Aorta (tissue), 5 donors: ENCODE results near the gene KCTD17. TPM values are rescaled to one million over a fixed set of nuclear protein-coding genes. Genes with fewer than 3 reads are reported as not detected.

Source experiments
- ATAC-seq: fragments of 200-7000 bp; cut with Tn5 transposase; one replicate; pipeline ENCODE4 v1.9.1; 2022; ENCODE audit warnings: moderate library complexity; ENCODE audit not compliant: low FRiP score
- DNase-seq, 2 donors: peaks; one replicate each; pipeline ENCODE4 v3.0.0-alpha.2; 2020
- H3K27ac ChIP-seq, 2 donors: one replicate each; pipeline ENCODE4 v1.5.1; 2013; ENCODE audit warnings: low read length in 2 of 2, mild to moderate bottlenecking in 2 of 2, moderate library complexity in 2 of 2, control low read depth in 1 of 2, inconsistent platforms in 1 of 2, low read depth in 1 of 2
- H3K27me3 ChIP-seq, 2 donors: one replicate each; pipeline ENCODE4 v1.6.1; 2013; ENCODE audit warnings: control low read depth in 1 of 2, low read length in 1 of 2, mild to moderate bottlenecking in 1 of 2, moderate library complexity in 1 of 2; ENCODE audit not compliant: insufficient read depth in 2 of 2, control insufficient read depth in 1 of 2
- H3K36me3 ChIP-seq, 2 donors: one replicate each; pipeline ENCODE4 v1.6.1; 2013; ENCODE audit warnings: control low read depth in 1 of 2, low read length in 1 of 2, mild to moderate bottlenecking in 1 of 2; ENCODE audit not compliant: insufficient read depth in 2 of 2, control insufficient read depth in 1 of 2
- H3K4me1 ChIP-seq, 2 donors: one replicate each; pipeline ENCODE4 v1.6.1; 2013; ENCODE audit warnings: low read length in 2 of 2, control low read depth in 1 of 2, mild to moderate bottlenecking in 1 of 2, moderate library complexity in 1 of 2; ENCODE audit not compliant: insufficient read depth in 2 of 2, control insufficient read depth in 1 of 2
- H3K4me3 ChIP-seq, 2 donors: one replicate each; pipeline ENCODE4 v1.5.1; 2013; ENCODE audit warnings: low read length in 2 of 2, control low read depth in 1 of 2, mild to moderate bottlenecking in 1 of 2
- H3K9me3 ChIP-seq: one replicate; pipeline ENCODE4 v1.6.1; 2013; ENCODE audit warnings: mild to moderate bottlenecking, low read length; ENCODE audit not compliant: control insufficient read depth
- WGBS, 2 donors: extraction: QIAGEN DNeasy Blood & Tissue Kit; methylation state at CpG; one replicate each; pipeline ENCODE4 v1.1.7; 2013; 5-methylcytosine and 5-hydroxymethylcytosine counted together
- intact Hi-C, 2 donors: fragments of 100-400 bp; cut with DNase I; formaldehyde crosslinking; loops; one replicate each; pipeline versions ENCODE4 v1.14.2 to v1.15.0; 2022
- polyA plus RNA-seq, 2 donors: library from polyadenylated mRNA; stranded (reverse); fragments of 200-250 nt; gene quantifications; one replicate each; pipeline ENCODE4 v1.2.3, GENCODE V29; 2013
- total RNA-seq, 2 donors: library from RNA; stranded (reverse); fragmentation: NEBNext Ultra II Directional; extraction: Animal tissue kit (Norgen Biotek cat#: 25700); gene quantifications; one replicate each; pipeline ENCODE4 v1.2.1, GENCODE V29; 2021
- donor health status: healthy with polysubstance abuse.
- donor health status: Bipolar disorder and iron deficiency.
- donor health status: DM: no; HTN: no; CAD: no.
- donor health status: DM: no; HTN: no; CAD: no.
- donor health status: DM: yes; HTN: yes; CAD: no.

KCTD17 gene
- total and polyA plus RNA-seq, 4 donors, result 15.2 to 27.5 (median 20.7) TPM

DNA sequence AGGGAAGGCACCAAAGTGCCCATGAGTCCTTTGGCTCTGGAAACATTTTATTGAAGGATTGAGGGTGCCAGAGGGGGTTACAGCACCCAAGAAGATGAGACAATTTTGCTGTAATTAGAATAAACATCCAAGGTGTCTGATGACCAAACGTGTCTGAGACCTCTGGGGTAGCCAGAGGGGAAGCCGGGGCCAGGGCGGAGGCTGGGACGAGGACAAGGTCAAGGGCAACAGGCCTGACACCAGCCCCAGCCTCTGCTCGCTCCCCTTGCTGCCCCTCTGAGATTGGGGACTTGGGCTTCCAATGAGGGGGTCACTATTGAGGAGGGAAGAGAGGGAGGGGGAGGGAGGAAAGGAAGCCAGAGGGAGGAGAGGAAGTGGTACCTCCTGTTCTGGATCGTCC is 32.4 kb downstream of the KCTD17 start:
- intact Hi-C loops, result no loop called here
- Histone ChIP-seq H3K4me1 (no peaks in the 10 kb centered on the region), H3K9me3 (peaks cover 2% of the 10 kb centered on the region), H3K27me3 (no peaks in the 10 kb centered on the region), H3K27ac (no peak overlapping the region), H3K36me3 (no peaks in the 10 kb centered on the region), H3K4me3 (no peak overlapping the region)
- no peak for DNase-seq
- no peak for ATAC-seq
- 77 to 83% methylated on average over 6 of the region's 6 CpGs for WGBS, 2 donors

DNA sequence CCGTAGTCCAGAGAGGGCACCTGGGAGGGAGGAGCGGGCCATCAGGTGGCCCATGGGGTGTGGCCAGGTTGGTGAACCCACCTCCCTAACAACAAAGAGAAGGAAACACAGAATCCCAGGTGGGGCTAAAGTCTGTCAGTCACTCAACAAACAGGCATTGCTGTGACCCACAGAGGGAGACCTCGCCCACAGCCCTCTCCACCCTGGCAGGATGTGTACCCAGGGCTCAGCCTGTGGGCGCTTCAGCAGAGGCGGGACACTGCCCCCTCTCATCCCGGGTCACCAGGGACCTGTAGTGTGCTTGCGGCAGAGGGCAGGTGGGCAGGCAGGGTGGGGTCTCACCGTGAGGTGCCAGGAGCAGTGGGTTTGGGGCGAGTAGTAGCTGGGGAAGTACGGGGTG is 32.8 kb downstream of the KCTD17 start:
- Histone ChIP-seq H3K4me1 (no peaks in the 10 kb centered on the region), H3K27me3 (no peaks in the 10 kb centered on the region), H3K9me3 (peaks cover 2% of the 10 kb centered on the region), H3K36me3 (no peaks in the 10 kb centered on the region), H3K27ac (no peak overlapping the region), H3K4me3 (no peak overlapping the region)
- no peak for DNase-seq
- intact Hi-C loops, result no loop called here
- 83 to 87% methylated on average over 10 of the region's 10 CpGs for WGBS, 2 donors
- no peak for ATAC-seq

DNA sequence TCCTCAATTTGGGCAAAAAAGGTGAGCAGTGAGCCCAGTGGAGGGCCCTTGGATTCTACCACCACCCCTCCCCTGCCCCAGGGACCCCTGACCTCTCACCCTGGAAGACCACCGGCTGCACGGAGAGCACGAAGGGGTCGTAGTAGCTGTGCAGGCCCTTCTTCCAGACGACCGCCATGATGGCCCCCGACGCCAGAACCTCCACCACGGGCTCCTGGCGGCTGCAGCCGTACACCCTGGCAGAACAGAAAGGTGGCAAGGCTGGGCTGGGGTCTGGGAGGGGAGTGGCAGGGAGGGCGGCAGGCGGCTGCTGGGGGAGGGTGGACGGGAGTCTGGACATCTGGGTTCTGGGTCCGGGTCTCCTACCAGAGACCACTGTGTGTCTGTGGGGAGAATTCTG is 34.6 kb downstream of the KCTD17 start:
- no peak for ATAC-seq

DNA sequence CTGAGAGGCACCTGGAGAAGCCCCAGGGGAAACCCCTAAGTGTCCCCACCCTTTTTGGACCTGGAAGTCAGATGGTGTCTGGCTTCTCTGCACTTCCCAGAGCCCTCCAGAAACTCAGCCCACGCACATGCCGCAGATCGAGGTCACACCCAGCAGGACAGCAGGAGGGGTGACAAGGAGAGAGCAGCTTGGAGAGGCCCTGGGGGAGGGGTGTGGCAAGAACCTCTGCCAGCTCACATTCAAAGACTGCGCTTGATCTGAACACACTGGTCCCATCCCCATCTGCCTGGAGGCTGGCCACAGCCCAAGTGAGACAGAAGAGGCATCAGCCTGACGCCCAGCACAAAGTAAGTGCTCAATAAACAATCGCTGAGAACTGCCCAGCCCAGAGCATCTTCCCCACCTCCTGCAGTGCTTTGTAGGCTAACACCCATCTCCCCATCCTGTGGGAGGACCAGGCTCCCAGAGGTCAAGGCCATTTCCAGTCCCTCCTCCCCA is 36.6 kb downstream of the KCTD17 start:
- intact Hi-C loops, result no loop called here
- no peak for ATAC-seq
- 45 to 48% methylated on average over 6 of the region's 6 CpGs for WGBS, 2 donors

More for the DNA sequence above, 34.6 kb downstream of the KCTD17 start:
- 62 to 64% methylated on average over 12 to 15 of the region's 15 CpGs for WGBS, 2 donors
- intact Hi-C loops, result no loop called here
- peaks cover 2% of the 10 kb centered on the region for H3K9me3 ChIP-seq
- no peaks in the 10 kb centered on the region for H3K36me3 ChIP-seq
- H3K27ac ChIP-seq, result no peak overlapping the region
- H3K27me3 ChIP-seq, result no peaks in the 10 kb centered on the region
- no peak for DNase-seq
- H3K4me3 ChIP-seq, result no peak overlapping the region
- no peaks in the 10 kb centered on the region for H3K4me1 ChIP-seq

DNA sequence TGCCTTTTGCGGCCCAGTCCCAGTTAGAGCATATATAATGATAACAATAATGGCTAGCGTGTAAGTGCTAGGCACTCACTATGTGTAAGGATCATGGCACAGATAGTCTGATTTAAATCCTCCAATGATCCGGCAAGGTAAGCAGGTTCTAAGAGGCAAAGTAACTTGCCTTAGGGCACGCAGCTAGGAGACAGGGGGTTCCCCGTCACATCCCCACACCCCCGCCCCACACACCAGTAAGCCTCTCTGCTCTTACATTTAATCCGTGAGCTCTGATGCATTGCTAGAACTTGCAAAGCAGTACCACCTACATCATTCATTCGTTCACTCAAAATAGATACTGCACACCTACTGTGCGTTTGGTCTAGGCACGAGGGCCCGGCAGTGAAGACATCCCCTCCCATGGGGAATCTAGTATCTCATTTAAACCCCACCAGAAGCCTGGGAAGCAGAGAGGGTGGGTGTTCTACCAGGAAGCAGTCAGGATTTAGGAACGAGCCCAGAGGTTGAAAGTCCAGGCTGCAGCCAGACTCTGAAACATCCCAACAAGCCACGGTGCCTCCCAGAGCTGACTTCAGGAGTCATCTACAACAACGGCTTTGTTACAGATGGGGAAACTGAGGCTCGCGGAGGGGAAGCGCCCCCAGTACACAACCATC is 37.3 kb downstream of the KCTD17 start:
- Histone ChIP-seq H3K27ac (no peak overlapping the region), H3K4me1 (no peaks in the 10 kb centered on the region), H3K36me3 (no peaks in the 10 kb centered on the region), H3K9me3 (peaks cover 2% of the 10 kb centered on the region), H3K4me3 (no peak overlapping the region), H3K27me3 (no peaks in the 10 kb centered on the region)
- WGBS, 2 donors, result 75 to 78% methylated on average over 17 of the region's 17 CpGs
- DNase-seq (no peak), ATAC-seq (no peak)
- intact Hi-C loops, result no loop called here

More for the DNA sequence above, 36.6 kb downstream of the KCTD17 start:
- Histone ChIP-seq H3K9me3 (peaks cover 2% of the 10 kb centered on the region), H3K27me3 (no peaks in the 10 kb centered on the region), H3K4me3 (no peak overlapping the region), H3K36me3 (no peaks in the 10 kb centered on the region), H3K27ac (no peak overlapping the region), H3K4me1 (no peaks in the 10 kb centered on the region)
- no peak for DNase-seq

GRCh38 chr22:37089434-37089833 is 37.9 kb downstream of the KCTD17 start:
- no peaks in the 10 kb centered on the region for H3K36me3 ChIP-seq
- DNase-seq (no peak), ATAC-seq (no peak)
- WGBS, 2 donors, result 53 to 61% methylated on average over 12 of the region's 12 CpGs
- H3K4me1 ChIP-seq, result no peaks in the 10 kb centered on the region
- intact Hi-C loops, result no loop called here
- H3K4me3 ChIP-seq, result no peak overlapping the region
- H3K27me3 ChIP-seq, result no peaks in the 10 kb centered on the region
- peaks cover 2% of the 10 kb centered on the region for H3K9me3 ChIP-seq
- no peak overlapping the region for H3K27ac ChIP-seq

DNA sequence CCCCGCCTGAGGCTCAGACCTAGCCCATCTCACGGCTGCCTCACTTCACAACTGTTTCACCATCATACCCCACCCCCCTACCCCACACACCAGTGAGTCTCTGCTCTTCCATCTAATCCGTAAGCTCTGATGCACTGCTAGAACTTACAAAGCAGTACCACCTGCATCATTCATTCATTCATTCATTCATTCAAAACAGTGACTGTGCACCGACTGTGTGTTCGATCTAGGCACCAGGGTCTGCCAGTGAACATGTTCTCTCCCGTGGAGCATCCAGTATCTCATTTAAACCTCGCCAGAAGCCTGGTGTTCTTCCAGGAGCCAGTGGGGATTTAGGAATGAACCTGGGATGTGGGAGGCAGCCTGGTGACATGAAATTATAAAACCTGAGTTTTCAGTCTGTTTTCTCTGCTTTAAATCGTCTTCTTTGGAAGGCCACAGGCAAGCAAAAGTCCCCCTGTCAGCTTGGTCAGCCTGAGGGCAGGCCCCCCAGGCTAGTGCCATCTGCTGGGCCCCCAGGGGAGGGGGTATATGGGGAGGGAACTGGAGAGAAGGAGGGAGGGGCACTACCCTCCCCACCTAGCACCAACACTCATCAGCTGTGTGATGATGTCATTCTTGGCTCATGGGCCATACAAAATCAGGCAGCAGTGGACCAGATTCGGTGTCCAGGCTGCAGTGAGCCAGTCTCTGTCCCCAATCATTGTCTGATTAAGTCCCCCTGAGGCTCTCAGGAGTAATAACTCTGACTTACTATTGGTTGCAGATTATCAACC is 39.6 kb downstream of the KCTD17 start:
- H3K36me3 ChIP-seq, result no peaks in the 10 kb centered on the region
- no peak overlapping the region for H3K4me3 ChIP-seq
- intact Hi-C loops, result no loop called here
- no peaks in the 10 kb centered on the region for H3K27me3 ChIP-seq
- WGBS, 2 donors, result 69 to 71% methylated on average over 9 of the region's 9 CpGs
- no peak for ATAC-seq
- H3K4me1 ChIP-seq, result no peaks in the 10 kb centered on the region
- no peaks in the 10 kb centered on the region for H3K9me3 ChIP-seq
- H3K27ac ChIP-seq, result no peak overlapping the region
- no peak for DNase-seq

DNA sequence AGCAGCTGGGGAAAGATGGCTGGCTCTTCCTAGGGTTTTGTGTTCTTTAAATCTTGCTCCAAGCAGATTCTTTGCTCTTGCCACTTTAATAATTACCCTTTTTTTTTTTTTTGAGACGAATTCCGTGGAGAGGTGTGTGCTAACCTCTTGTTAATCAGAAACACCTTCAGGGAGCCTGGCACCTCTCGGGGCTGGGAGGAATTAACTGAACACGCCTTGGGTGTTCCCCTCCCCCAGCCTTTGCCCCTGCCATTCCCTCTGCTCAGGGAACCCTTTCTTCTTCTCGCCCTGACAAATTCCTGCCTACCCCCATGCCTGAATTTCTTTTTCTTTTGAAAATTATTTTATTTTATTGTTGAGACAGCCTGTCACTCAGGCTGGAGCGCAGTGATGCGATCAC is 40.5 kb downstream of the KCTD17 start:
- H3K4me1 ChIP-seq, result no peaks in the 10 kb centered on the region
- no peak overlapping the region for H3K4me3 ChIP-seq
- DNase-seq, result no peak
- H3K27me3 ChIP-seq, result no peaks in the 10 kb centered on the region
- 66 to 69% methylated on average over 7 of the region's 7 CpGs for WGBS, 2 donors
- intact Hi-C loops, result no loop called here
- no peak overlapping the region for H3K27ac ChIP-seq
- ATAC-seq, result no peak
- H3K9me3 ChIP-seq, result no peaks in the 10 kb centered on the region
- H3K36me3 ChIP-seq, result no peaks in the 10 kb centered on the region

DNA sequence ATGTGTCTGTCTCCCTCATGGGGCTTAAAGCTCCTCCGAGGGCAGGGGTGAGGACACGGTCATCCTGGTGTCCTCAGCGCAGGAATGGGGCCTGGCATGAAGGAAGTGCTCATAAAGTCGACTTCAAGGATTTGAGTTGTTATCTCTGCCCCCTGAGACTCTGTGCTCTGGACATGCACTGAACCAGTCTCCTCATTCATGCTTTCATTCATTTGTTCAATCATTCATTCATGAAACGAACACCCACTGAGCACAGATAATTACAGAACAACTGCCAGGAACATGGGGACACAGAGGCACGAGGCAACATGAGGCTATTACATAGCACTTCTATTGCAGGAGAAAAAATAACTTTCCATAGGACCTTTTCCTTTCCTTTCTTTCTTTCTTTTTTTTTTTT is 41.5 kb downstream of the KCTD17 start:
- Histone ChIP-seq H3K4me1 (no peaks in the 10 kb centered on the region), H3K27me3 (no peaks in the 10 kb centered on the region), H3K9me3 (no peaks in the 10 kb centered on the region), H3K4me3 (no peak overlapping the region), H3K27ac (no peak overlapping the region), H3K36me3 (no peaks in the 10 kb centered on the region)
- 55 to 56% methylated on average over 6 of the region's 6 CpGs for WGBS, 2 donors
- intact Hi-C loops, result no loop called here
- ATAC-seq (no peak), DNase-seq (no peak)
